HG03060 (cell line): ENCODE data around the gene CERCAM.
"Not testable (repeated sequence)": the region's sequence is repeated elsewhere in the genome, so short reads cannot be mapped to it uniquely, and the experiment has no call there.

Experiments
- ATAC-seq: cut with Tn5 transposase; IDR thresholded peaks from one replicate; pipeline ENCODE4 v1.9.1; 2021; ENCODE audit warnings: low read depth, moderate number of reproducible peaks; ENCODE audit not compliant: unreplicated experiment

The CERCAM gene

GRCh38 chr9:128392302-128393144 is 28.1 kb upstream of the CERCAM start:
- no peak for ATAC-seq

GRCh38 chr9:128393145-128393775 is 27.4 kb upstream of the CERCAM start:
- ATAC-seq = no peak

GRCh38 chr9:128393970-128394369 is 26.7 kb upstream of the CERCAM start:
- ATAC-seq = no peak

GRCh38 chr9:128394379-128395168 is 26.1 kb upstream of the CERCAM start:
- no peak for ATAC-seq

DNA sequence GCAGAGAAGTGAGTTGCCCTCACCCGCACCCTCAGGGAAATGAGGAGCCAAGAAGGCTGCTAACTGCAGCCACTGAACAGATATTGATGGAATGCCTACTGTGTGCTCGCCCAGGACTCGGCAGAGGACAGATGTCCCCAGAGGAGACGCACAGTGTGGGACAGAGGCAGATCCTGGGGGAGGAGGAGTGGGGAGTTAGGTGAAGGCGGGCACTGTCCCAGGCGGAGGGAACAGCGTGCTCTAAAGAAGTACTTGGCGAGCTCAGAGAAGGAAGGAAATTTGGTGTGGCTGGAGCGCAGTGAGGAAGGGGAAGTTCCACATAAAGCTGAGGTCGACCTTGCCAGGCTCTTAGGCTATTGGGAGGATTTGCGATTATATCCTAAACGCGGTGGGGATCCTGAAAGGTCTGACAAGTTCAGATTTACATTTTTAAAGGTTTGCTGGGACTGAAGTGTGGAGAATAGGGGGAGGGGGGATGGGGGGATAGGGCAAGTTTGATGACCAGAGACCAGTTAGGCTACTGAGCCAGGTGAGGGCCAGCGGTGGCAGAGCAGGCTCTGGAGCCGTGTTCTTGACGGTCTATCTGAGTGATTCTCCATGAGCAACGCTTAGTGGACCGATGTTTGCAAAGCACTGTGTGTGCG is 23.6 kb upstream of the CERCAM start:
- no peak for ATAC-seq

DNA sequence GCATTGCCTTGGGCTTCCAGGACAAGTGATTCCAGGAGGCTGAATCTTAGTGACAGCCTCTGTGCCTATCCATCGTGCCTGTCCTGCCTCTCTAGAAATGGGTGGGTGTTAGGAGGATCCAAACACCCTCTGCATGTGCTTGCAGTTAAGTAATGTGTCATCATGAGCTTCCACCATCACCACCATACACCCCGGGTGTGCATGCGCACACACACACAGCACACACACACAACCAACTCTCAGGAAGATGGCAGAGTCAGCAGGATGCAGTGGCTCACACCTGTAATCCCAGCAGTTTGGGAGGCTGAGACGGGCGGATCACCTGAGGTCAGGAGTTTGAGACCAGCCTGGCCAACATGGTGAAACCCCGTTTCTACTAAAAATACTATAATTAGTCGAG is 22.8 kb upstream of the CERCAM start:
- ATAC-seq = no peak

DNA sequence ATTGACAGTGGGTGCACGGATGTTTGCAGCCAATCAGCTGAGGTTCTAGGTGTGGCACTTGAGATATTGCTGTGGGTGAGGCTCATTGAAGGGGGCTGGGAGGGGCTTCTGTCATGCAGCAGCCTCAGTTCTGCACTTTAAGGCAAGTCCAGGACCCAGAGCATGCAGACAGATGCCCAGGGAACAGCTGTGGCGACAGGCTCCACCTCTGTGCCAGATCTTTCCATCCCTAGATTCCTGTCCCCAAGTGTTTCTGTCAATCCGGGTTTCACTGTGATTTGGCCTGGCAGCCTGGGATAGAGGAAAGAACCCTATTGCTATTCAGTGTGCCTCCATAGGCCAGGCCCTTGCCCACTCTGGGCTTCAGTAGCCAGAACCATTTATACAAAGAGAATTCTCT is 20.8 kb upstream of the CERCAM start:
- no peak for ATAC-seq

- no peak for ATAC-seq
Measured at GRCh38 chr9:128404560-128404959, 16.1 kb upstream of the CERCAM start.

- ATAC-seq = no peak
Measured at GRCh38 chr9:128405077-128405779, 15.4 kb upstream of the CERCAM start.

DNA sequence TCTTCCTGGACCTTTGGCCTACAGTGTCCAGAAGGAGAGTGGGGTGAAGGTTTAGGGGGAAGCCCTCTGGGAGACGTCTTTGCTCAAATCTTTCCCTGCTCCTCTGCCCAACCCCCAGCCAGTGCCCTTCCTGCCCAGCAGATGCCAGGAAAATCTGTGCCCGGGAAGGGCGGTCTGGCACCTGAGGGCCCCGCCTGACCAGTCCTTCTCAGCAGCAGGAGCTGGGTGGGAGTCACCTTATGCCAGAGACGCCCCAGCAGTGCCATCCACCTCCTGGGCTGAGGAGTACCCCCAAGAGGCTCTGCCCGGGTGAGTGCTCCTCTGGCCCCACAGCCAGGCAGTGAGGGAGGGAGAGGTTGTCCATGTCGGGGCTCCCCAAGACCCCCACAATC is 14.9 kb upstream of the CERCAM start:
- ATAC-seq = no peak

DNA sequence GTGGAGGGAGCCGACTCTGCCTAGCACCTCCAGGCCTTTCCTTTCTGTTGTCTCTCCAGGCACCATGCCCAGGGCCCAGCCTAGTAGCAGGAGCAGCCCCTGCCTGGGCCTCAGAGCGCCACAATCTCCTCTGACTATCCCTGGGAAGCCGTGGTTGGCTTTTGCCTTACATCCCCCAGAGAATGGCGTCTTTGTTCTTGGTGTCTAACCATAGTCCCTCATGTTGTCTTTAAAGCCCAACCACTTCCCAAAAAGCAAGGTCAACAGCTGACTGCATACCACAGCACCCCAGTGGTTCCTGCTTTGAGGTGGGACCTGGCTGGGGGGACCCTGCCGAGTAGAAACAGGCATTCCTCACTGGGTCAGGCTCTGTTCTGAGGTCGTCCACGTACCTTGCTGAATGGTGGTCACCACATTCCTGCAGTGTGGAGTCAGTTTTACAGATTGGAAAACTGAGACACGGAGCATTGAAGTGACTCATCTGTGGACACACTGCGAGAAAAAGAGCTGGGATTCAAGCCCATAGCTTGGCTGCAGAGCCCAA is 13.7 kb upstream of the CERCAM start:
- no peak for ATAC-seq

- ATAC-seq = no peak
Measured at GRCh38 chr9:128408963-128409431, 11.7 kb upstream of the CERCAM start.

GRCh38 chr9:128409450-128409849 is 11.2 kb upstream of the CERCAM start:
- ATAC-seq = no peak

DNA sequence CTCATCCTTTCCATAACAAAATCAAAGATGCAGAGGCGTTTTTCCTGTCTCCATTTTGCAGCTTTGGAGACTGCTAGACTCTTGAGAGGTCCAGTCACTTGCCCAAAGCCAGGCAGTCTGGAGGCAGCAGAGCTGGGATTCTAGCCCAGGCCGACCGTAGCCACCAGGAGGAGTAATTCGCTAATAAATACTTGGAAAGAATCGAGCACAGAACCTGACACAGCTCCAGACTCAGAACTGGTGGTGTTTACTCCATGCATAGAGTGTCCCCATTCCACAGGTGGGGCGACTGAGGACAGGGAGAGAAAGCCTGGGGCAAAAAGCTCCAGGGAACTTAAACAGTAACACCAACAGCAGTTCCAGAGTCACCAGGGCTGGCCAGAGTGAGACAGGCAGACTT is 10.7 kb upstream of the CERCAM start:
- no peak for ATAC-seq

- no peak for ATAC-seq
Measured at GRCh38 chr9:128411364-128412119, 9.1 kb upstream of the CERCAM start.

DNA sequence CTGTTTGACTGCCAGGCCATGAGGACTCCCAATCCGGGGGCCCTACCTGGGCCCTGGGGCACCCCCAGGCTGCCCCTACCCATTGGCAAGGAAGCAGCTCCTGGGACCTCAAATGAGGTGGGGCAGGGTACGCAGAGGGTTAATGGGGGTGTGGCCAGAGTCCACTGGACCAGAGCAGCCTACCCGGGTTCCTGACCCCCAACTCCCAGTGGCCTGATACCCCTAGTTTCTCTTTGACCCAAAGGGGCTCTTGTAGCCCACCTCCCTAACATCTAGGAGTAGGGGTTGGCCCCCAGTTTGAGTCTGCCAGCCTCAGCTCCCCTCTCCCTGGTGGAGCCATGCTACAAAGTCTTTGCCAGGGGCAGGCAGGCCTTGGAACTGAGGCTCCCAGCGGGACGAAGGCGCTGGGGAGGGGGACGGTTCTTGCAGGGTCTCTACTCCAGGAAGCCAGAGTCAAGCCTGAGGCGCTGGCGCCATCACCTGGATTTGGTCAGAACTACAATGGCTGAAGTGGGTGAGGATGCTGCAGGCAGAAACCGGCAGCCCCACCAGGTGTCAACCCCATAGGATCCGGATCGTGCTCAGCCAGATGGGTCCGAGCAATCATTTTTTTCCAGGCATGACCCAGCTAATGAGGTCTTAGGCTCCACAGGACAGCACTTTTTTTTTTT is 8.4 kb upstream of the CERCAM start:
- ATAC-seq = no peak

GRCh38 chr9:128413728-128414127 is 6.9 kb upstream of the CERCAM start:
- not testable (repeated sequence) for ATAC-seq

DNA sequence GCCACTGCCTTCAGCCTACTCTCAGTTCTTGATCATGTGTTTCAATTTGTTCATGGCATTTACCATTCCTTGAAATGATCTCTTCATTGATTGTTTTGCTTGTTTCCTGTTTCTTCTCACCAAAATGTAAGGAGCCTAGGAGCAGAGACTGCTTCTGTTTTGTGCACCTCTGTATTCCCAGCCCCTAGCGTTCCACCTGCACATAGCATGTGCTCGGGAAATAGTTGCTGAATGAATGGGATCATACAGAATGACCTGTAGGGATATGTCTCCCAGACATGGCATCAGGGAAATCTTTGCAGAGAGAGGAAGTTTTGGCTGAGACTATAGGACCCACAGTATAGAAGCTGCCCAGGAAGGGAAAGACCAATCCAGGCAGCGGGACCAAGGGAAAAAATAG is 6.2 kb upstream of the CERCAM start:
- ATAC-seq = no peak

DNA sequence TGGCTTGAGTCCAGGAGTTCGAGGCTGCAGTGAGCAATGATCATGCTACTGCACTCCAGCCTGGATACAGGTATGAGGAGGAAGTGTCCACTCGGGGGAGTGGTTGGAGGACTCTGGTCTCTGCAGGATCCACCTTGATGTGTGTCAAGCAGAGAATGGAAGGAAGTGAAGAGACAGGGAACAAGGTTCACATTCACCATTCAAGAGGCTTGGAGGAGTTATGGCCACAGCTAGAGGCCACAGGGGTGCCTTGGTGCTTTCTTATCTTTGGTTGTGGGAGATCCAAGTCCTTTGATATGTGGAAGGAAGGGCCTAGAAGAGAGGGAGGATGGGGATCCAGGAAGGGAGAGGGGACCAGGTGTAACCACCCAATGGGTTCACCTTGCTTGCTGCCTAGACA is 5.4 kb upstream of the CERCAM start:
- no peak for ATAC-seq
